Omental fat pad (tissue), 4 donors: ENCODE results near the gene SDF4. TPM values are rescaled to one million over a fixed set of nuclear protein-coding genes. Genes with fewer than 3 reads are reported as not detected.

Experiments
- ATAC-seq: fragments of 150-250 bp; one replicate; pipeline ENCODE4 v1.9.1; 2016; ENCODE audit warnings: mild to moderate bottlenecking, moderate library complexity; ENCODE audit not compliant: low FRiP score
- DNase-seq: peaks from one replicate; pipeline ENCODE4 v3.0.0-alpha.2; 2019; ENCODE audit warnings: low spot score
- total RNA-seq, 4 donors: library from RNA; depleted of rRNA; stranded (reverse); fragments of >200 nt; gene quantifications; one replicate each; pipeline ENCODE4 v1.1.0, GENCODE V29; 2016
- TF ChIP-seq, protein P1 (sequence below), 3 donors: fragments of 450-650 bp; IDR thresholded peaks; one replicate each; pipeline ENCODE4 v1.5.1; 2016 to 2017; ENCODE audit warnings: antibody characterized with exemption in 3 of 3, mild to moderate bottlenecking in 3 of 3, moderate library complexity in 2 of 3

SDF4 gene
- total RNA-seq, 4 donors from 2014 or later, result 78.3 to 122 (median 98.8) TPM

- ATAC-seq, result no peak
- no peak for DNase-seq
- TF ChIP-seq, protein P1, sequence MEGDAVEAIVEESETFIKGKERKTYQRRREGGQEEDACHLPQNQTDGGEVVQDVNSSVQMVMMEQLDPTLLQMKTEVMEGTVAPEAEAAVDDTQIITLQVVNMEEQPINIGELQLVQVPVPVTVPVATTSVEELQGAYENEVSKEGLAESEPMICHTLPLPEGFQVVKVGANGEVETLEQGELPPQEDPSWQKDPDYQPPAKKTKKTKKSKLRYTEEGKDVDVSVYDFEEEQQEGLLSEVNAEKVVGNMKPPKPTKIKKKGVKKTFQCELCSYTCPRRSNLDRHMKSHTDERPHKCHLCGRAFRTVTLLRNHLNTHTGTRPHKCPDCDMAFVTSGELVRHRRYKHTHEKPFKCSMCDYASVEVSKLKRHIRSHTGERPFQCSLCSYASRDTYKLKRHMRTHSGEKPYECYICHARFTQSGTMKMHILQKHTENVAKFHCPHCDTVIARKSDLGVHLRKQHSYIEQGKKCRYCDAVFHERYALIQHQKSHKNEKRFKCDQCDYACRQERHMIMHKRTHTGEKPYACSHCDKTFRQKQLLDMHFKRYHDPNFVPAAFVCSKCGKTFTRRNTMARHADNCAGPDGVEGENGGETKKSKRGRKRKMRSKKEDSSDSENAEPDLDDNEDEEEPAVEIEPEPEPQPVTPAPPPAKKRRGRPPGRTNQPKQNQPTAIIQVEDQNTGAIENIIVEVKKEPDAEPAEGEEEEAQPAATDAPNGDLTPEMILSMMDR (IDR thresholded peaks at IDR 0.05), result no peak
Measured at GRCh38 chr1:1245817-1246576, 14.2 kb upstream of the SDF4 start.

DNA sequence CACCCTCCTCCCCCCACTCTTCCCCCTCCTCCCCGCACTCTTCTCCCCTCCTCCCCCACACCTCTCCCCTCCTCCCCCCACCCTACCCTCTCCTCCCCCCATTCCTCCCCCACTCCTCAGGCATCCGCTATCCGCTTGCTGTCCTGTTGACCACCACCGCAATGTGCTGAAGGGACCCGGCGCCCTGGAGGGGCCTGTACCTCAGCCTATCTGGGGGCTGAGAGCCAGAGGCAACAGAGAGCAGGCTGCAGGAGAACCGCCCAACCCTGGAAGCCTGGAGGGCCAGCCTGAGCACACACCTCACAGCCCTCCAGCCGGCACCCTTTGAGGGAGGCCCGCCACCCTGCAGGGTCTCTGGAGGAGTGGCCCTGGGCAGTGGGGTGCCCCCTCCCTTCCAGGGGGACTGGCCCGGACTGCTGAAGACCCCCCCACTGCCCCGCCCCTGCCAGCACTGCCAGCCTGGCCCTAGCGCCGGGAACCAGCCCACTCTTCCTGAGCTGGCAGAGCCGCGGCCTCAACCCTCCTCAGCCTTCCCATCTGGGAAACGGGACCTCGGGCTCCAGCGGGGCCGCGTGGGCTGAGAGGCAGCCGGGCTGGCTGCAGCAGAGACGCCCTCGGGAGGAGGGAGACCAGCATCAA, 13.5 kb upstream of the SDF4 start:
- DNase-seq (no peak), ATAC-seq (no peak)
- TF ChIP-seq, protein P1 (IDR thresholded peaks at IDR 0.05), result no peak

- ATAC-seq, result no peak
- TF ChIP-seq, protein P1 (IDR thresholded peaks at IDR 0.05), result no peak
Measured at GRCh38 chr1:1244192-1244811, 12.5 kb upstream of the SDF4 start.

GRCh38 chr1:1243807-1244191, 12.0 kb upstream of the SDF4 start:
- TF ChIP-seq, protein P1 (IDR thresholded peaks at IDR 0.05), result no peak
- DNase-seq, result no peak
- ATAC-seq, result no peak

More at GRCh38 chr1:1244192-1244811, 12.5 kb upstream of the SDF4 start:
- DNase-seq, result no peak

- DNase-seq (no peak), ATAC-seq (no peak)
- TF ChIP-seq, protein P1 (IDR thresholded peaks at IDR 0.05), result no peak
Measured at GRCh38 chr1:1243266-1243660, 11.5 kb upstream of the SDF4 start.

DNA sequence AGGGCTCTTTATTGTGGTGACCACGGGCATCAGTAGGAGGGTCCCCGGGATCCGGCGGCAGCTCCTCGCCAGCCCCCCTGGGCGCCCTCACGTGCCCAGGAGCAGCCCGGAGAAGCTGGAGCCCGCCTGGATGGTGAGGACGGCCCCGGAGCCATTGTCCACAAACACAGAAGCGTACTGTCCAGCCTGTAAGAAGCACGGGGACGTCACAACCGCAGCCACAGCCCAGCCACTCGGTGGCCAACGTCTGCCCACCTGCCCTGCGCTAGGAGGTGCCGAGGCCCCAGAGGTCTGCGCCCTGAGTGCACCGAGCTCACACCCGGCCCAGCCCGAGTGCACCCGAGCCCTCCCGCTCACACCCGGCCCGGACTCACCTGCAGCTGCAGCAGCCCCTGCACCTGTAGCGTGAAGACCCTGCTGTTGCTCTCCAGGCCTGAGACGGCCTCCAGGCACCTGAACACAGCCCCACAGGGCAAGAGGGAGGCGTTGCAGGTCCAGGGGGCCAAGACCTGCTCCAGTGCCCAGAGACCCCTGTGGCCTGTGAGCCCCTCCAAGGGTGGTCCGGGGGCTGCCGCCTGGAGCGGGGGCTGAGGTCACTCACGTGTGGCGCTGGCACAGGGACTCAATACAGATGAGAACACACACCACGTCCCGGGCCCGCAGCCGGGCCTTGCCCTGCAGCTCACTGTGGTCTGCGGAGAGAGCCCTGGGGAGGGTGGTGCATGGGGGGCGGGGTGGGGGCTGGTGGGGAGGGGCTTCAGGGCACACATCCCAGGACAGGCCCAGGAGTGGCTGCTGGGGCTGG, 10.9 kb upstream of the SDF4 start:
- DNase-seq (no peak), ATAC-seq (no peak)
- TF ChIP-seq, protein P1 (IDR thresholded peaks at IDR 0.05), result no peak
